ENCODE results near the gene TMEM203.
"Not testable (repeated sequence)": the region's sequence is repeated elsewhere in the genome, so short reads cannot be mapped to it uniquely, and the experiment has no call there.

TMEM203 gene

GRCh38 chr9:137205126-137206069 lies at the start of gene TMEM203, which contains the start of gene NDOR1:
Gene TMEM203, minus strand, starts transcription at chr9:137205648. Its CDS starts 234 bp downstream, at chr9:137205414.
Gene NDOR1, plus strand, starts transcription at chr9:137205700. Its CDS starts 78 bp downstream, at chr9:137205778.
- DNase-seq (ENCODE audit: low read depth, low spot score), result peak; percentile 91

GRCh38 chr9:137254624-137255447 lies 49.4 kb upstream of the TMEM203 start, which contains the start of gene NELFB:
Gene NELFB, plus strand, starts transcription at chr9:137255327.
- peak; percentile 90 for DNase-seq (ENCODE audit: low read depth, low spot score)

- no peak for DNase-seq (ENCODE audit: low read depth, low spot score)
Measured at GRCh38 chr9:137253717-137254623, 48.5 kb upstream of the TMEM203 start.

GRCh38 chr9:137252555-137253506 lies 47.4 kb upstream of the TMEM203 start:
- DNase-seq (ENCODE audit: low read depth, low spot score), result no peak

GRCh38 chr9:137251490-137252268 lies 46.2 kb upstream of the TMEM203 start:
- DNase-seq (ENCODE audit: low read depth, low spot score), result no peak

GRCh38 chr9:137251194-137251461 lies 45.7 kb upstream of the TMEM203 start, which contains the start of gene STPG3:
Gene STPG3, plus strand, starts transcription at chr9:137251286. Its CDS starts 1 bp downstream, at chr9:137251287.
- no peak for DNase-seq (ENCODE audit: low read depth, low spot score)

GRCh38 chr9:137250329-137251193 lies 45.1 kb upstream of the TMEM203 start:
- DNase-seq (ENCODE audit: low read depth, low spot score), result no peak

- no peak for DNase-seq (ENCODE audit: low read depth, low spot score)
Measured at GRCh38 chr9:137247916-137248175, 42.4 kb upstream of the TMEM203 start.

GRCh38 chr9:137247135-137247915 lies 41.9 kb upstream of the TMEM203 start:
- DNase-seq (ENCODE audit: low read depth, low spot score), result no peak

- no peak for DNase-seq (ENCODE audit: low read depth, low spot score)
Measured at GRCh38 chr9:137245450-137246421, 40.3 kb upstream of the TMEM203 start.

GRCh38 chr9:137244486-137245449 lies 39.3 kb upstream of the TMEM203 start:
- no peak for DNase-seq (ENCODE audit: low read depth, low spot score)

- DNase-seq (ENCODE audit: low read depth, low spot score), result no peak
Measured at GRCh38 chr9:137243626-137244485, 38.4 kb upstream of the TMEM203 start.

- not testable (repeated sequence) for DNase-seq (ENCODE audit: low read depth, low spot score)
Measured at GRCh38 chr9:137243266-137243625, 37.8 kb upstream of the TMEM203 start.
